Rectal smooth muscle tissue (tissue), 1 donor: Measurements from ENCODE around the gene CYB561D1.
A peak's percentile ranks its signal among the peaks of the same experiment; 100 is the strongest.

ENCODE experiments used
- H3K27ac ChIP-seq: one replicate; pipeline ENCODE4 v1.7.0; 2013; ENCODE audit warnings: low read depth, low read length, inconsistent platforms
- H3K27me3 ChIP-seq: one replicate; pipeline ENCODE4 v1.7.0; 2013; ENCODE audit warnings: low read length; ENCODE audit not compliant: control insufficient read depth, insufficient read depth
- H3K36me3 ChIP-seq: one replicate; pipeline ENCODE4 v1.7.0; 2013; ENCODE audit warnings: low read length; ENCODE audit not compliant: control insufficient read depth, insufficient read depth
- H3K4me1 ChIP-seq: one replicate; pipeline ENCODE4 v1.7.0; 2013; ENCODE audit warnings: low read length; ENCODE audit not compliant: control insufficient read depth, insufficient read depth
- H3K4me3 ChIP-seq: one replicate; pipeline ENCODE4 v1.7.0; 2013; ENCODE audit warnings: low read length
- H3K9ac ChIP-seq: one replicate; pipeline ENCODE4 v1.7.0; 2013; ENCODE audit warnings: low read length

The CYB561D1 gene

GRCh38 chr1:109527846-109528695 is 34.2 kb downstream of the CYB561D1 start:
- Histone ChIP-seq H3K36me3 (no peaks in the 10 kb centered on the region), H3K4me1 (peaks cover 6% of the 10 kb centered on the region), H3K27ac (no peak overlapping the region), H3K4me3 (no peak overlapping the region), H3K9ac (no peak overlapping the region), H3K27me3 (no peaks in the 10 kb centered on the region)

- Histone ChIP-seq H3K4me3 (no peak overlapping the region), H3K36me3 (no peaks in the 10 kb centered on the region), H3K27me3 (no peaks in the 10 kb centered on the region), H3K4me1 (peaks cover 6% of the 10 kb centered on the region), H3K27ac (no peak overlapping the region), H3K9ac (no peak overlapping the region)
Observed at GRCh38 chr1:109528712-109529111, 34.8 kb downstream of the CYB561D1 start.

- Histone ChIP-seq H3K36me3 (no peaks in the 10 kb centered on the region), H3K4me1 (peaks cover 6% of the 10 kb centered on the region), H3K4me3 (no peak overlapping the region), H3K9ac (no peak overlapping the region), H3K27me3 (no peaks in the 10 kb centered on the region), H3K27ac (no peak overlapping the region)
Observed at GRCh38 chr1:109529881-109530456, 36.1 kb downstream of the CYB561D1 start.

GRCh38 chr1:109530457-109531087 is 36.7 kb downstream of the CYB561D1 start:
- H3K9ac ChIP-seq, result no peak overlapping the region
- no peak overlapping the region for H3K27ac ChIP-seq
- H3K36me3 ChIP-seq, result no peaks in the 10 kb centered on the region
- H3K27me3 ChIP-seq, result no peaks in the 10 kb centered on the region
- no peak overlapping the region for H3K4me3 ChIP-seq
- peaks cover 8% of the 10 kb centered on the region for H3K4me1 ChIP-seq

- Histone ChIP-seq H3K36me3 (no peaks in the 10 kb centered on the region), H3K4me3 (no peak overlapping the region), H3K4me1 (peaks cover 13% of the 10 kb centered on the region), H3K9ac (no peak overlapping the region), H3K27me3 (no peaks in the 10 kb centered on the region), H3K27ac (no peak overlapping the region)
Observed at GRCh38 chr1:109531380-109531779, 37.5 kb downstream of the CYB561D1 start.

- no peaks in the 10 kb centered on the region for H3K27me3 ChIP-seq
- peak overlapping the region; percentile 55 for H3K4me3 ChIP-seq
- no peaks in the 10 kb centered on the region for H3K36me3 ChIP-seq
- H3K9ac ChIP-seq, result no peak overlapping the region
- no peak overlapping the region for H3K27ac ChIP-seq
- peaks cover 18% of the 10 kb centered on the region for H3K4me1 ChIP-seq
Observed at GRCh38 chr1:109531826-109532364, 38.0 kb downstream of the CYB561D1 start.

- Histone ChIP-seq H3K9ac (no peak overlapping the region), H3K27me3 (no peaks in the 10 kb centered on the region), H3K4me3 (peak overlapping the region; percentile 55), H3K27ac (no peak overlapping the region), H3K4me1 (peaks cover 18% of the 10 kb centered on the region), H3K36me3 (no peaks in the 10 kb centered on the region)
Observed at GRCh38 chr1:109532365-109533136, 38.7 kb downstream of the CYB561D1 start.

GRCh38 chr1:109534307-109534858 is 40.5 kb downstream of the CYB561D1 start:
- peaks cover 18% of the 10 kb centered on the region for H3K4me1 ChIP-seq
- no peak overlapping the region for H3K27ac ChIP-seq
- no peak overlapping the region for H3K4me3 ChIP-seq
- no peaks in the 10 kb centered on the region for H3K27me3 ChIP-seq
- H3K36me3 ChIP-seq, result no peaks in the 10 kb centered on the region
- H3K9ac ChIP-seq, result no peak overlapping the region

GRCh38 chr1:109535481-109535880 is 41.6 kb downstream of the CYB561D1 start:
- H3K27me3 ChIP-seq, result no peaks in the 10 kb centered on the region
- H3K4me1 ChIP-seq, result peaks cover 18% of the 10 kb centered on the region
- H3K4me3 ChIP-seq, result no peak overlapping the region
- H3K36me3 ChIP-seq, result no peaks in the 10 kb centered on the region
- H3K27ac ChIP-seq, result peak overlapping the region; percentile 27
- no peak overlapping the region for H3K9ac ChIP-seq

GRCh38 chr1:109535971-109536491 is 42.1 kb downstream of the CYB561D1 start:
- Histone ChIP-seq H3K4me3 (no peak overlapping the region), H3K4me1 (peaks cover 18% of the 10 kb centered on the region), H3K27ac (peak overlapping the region; percentile 27), H3K27me3 (no peaks in the 10 kb centered on the region), H3K36me3 (no peaks in the 10 kb centered on the region), H3K9ac (no peak overlapping the region)

GRCh38 chr1:109537450-109538178 is 43.7 kb downstream of the CYB561D1 start:
- no peak overlapping the region for H3K4me3 ChIP-seq
- no peaks in the 10 kb centered on the region for H3K36me3 ChIP-seq
- no peak overlapping the region for H3K27ac ChIP-seq
- no peaks in the 10 kb centered on the region for H3K27me3 ChIP-seq
- H3K9ac ChIP-seq, result no peak overlapping the region
- H3K4me1 ChIP-seq, result peaks cover 14% of the 10 kb centered on the region
